Large intestine (tissue), 3 donors: ENCODE measurements around the gene COPS7A. TPM values are rescaled to one million over a fixed set of nuclear protein-coding genes. Genes with fewer than 3 reads are reported as not detected.

Experiments used
- DNase-seq, 2 donors: peaks; one replicate each; pipeline versions ENCODE4 v3.0.0 to v3.0.0-alpha.2; 2013
- H3K27ac ChIP-seq: one replicate; pipeline ENCODE4 v1.5.1; 2013; ENCODE audit warnings: low read length
- H3K27me3 ChIP-seq: 2 replicates; pipeline ENCODE4 v1.6.1; 2013; ENCODE audit warnings: low read length; ENCODE audit not compliant: control insufficient read depth, insufficient read depth
- H3K36me3 ChIP-seq: 2 replicates; pipeline ENCODE4 v1.6.1; 2013; ENCODE audit warnings: low read length; ENCODE audit not compliant: control insufficient read depth, insufficient read depth
- H3K4me1 ChIP-seq: one replicate; pipeline ENCODE4 v1.6.1; 2013; ENCODE audit warnings: low read length; ENCODE audit not compliant: control insufficient read depth, insufficient read depth
- H3K4me3 ChIP-seq: one replicate; pipeline ENCODE4 v1.5.1; 2013; ENCODE audit warnings: low read length
- H3K9me3 ChIP-seq: one replicate; pipeline ENCODE4 v1.6.1; 2013; ENCODE audit warnings: mild to moderate bottlenecking, low read depth, low read length, moderate library complexity; ENCODE audit not compliant: control insufficient read depth
- WGBS: methylation state at CpG from one replicate; pipeline ENCODE4 v1.1.5; 2013; ENCODE audit warnings: low lambda C conversion rate; ENCODE audit not compliant: insufficient coverage; 5-methylcytosine and 5-hydroxymethylcytosine counted together
- polyA plus RNA-seq: library from polyadenylated mRNA; unstranded; fragments of 120-200 nt; gene quantifications from one replicate; pipeline ENCODE4 v1.2.1, GENCODE V29; 2013

The COPS7A gene
- polyA plus RNA-seq, 1 donor: 42.2 TPM

DNA sequence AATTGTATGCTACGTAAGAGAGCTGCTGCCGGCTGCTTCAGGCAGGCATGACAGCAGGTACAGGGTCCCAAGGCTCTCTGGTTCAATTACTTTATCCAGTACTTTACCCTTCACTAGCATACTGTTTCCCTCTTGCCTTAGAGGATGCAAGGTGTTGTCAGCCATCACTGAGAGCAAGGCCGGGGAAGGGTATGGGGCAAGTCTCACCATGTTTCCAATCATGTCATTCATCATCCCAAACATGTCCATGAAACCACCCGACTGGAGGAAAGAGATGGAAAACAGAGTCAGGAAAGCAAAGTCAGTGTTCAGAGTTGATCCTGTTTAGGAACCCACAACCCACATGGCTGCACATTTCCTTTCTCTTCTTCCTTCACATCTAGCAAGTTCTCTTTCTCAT is 26.7 kb downstream of the COPS7A start:
- Histone ChIP-seq H3K27me3 (no peaks in the 10 kb centered on the region), H3K36me3 (peaks cover 58% of the 10 kb centered on the region), H3K9me3 (no peaks in the 10 kb centered on the region), H3K4me1 (peaks cover 17% of the 10 kb centered on the region), H3K4me3 (no peak overlapping the region), H3K27ac (no peak overlapping the region)
- no CpG with 5 or more reads among the region's 4 CpGs for WGBS
- DNase-seq: no peak

GRCh38 chr12:6751767-6752166 is 27.9 kb downstream of the COPS7A start:
- peaks cover 17% of the 10 kb centered on the region for H3K4me1 ChIP-seq
- peak overlapping the region; percentile 98 for H3K4me3 ChIP-seq
- H3K27ac ChIP-seq: peak overlapping the region; percentile 100
- no peaks in the 10 kb centered on the region for H3K27me3 ChIP-seq
- DNase-seq: peak in 1 of 2 donors; percentile 11
- H3K36me3 ChIP-seq: peaks cover 50% of the 10 kb centered on the region
- no peaks in the 10 kb centered on the region for H3K9me3 ChIP-seq
- WGBS: no CpG with 5 or more reads among the region's 7 CpGs

DNA sequence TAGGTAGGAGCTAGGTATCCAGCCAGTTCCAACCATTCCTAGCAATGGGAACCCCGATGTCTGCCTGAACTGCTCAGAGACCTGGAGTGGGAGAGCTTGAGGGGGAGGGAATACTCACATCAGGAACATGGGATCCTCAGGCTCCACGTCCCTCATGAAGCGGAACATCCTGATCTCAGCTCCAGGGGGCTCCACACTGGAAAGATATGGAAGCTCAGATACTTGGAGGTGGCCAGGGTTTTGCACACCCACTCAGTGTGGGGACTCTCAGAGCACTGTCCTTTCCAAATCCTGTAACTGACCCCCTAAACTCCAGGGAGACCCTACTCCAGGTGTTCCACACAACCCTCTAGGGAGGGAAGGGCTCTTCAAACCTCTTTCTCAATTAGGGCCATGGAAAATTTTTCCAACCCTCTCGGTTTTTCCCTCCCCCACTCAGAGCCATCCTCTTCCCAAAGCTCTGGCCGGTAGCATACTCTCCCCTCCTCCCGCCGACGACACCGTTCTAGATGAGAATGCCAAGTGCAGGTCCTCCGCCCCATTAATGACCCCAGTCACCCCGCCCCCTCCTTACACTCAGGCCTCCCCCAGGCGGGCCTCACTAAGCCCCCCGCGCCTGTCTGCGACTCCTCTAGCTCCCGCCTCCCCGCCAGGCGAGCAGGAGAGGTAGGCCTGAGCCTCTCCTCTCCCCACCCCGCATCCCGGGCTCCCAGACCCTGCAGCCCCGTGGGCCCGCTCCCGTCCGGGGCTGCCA is 28.5 kb downstream of the COPS7A start:
- Histone ChIP-seq H3K27me3 (no peaks in the 10 kb centered on the region), H3K36me3 (peaks cover 44% of the 10 kb centered on the region), H3K4me1 (peaks cover 17% of the 10 kb centered on the region), H3K4me3 (peak overlapping the region; percentile 98), H3K9me3 (no peaks in the 10 kb centered on the region), H3K27ac (peak overlapping the region; percentile 100)
- peak in 1 of 2 donors; percentile 62 for DNase-seq
- WGBS: no CpG with 5 or more reads among the region's 24 CpGs

DNA sequence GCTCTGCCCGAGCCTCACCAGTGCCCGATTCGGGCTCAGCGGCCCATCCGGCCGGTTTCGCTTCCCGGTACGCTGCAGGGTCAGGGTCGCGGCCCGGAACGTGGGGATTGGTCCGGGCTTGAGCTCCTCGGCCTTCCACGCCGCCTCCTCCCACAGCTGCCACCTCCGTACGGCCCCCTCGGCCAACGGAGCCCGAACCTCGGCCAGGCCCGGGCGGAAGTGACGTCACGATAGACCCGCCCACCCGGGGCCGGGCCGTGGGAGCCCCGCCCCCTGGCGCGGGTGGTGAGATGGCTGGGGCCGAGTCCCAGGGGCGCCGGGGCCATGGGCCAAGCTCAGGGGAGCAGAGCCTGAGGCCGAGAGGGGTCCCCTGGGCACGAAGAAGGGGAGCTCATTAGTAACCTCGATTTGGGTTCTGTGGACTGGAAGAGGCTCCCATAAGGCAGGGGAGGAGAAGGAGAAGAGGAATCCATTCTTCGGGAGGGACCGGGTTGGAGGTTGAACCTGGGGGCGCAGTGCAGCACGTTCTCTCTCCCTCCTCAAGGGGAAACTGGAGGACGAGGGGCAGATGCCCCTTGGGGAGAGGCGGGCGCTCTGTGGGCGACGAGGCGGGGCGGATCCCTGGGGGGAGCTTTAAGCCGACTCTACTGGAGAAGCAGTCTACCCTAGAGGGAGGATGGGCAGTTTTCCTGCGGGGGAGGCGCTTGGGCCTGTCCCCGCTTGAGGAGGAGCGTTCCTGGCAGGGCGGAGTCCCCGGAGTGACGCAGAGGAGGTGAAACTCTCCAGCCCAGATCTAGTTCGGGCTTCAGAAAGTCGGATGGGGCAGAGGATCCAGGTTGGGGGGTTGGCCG is 29.3 kb downstream of the COPS7A start, which contains the start of gene MLF2:
MLF2 (minus strand) TSS at position 221 of the 851 bp plus-strand sequence. CDS start 807 bp downstream, outside the sequence.
- Histone ChIP-seq H3K4me1 (peaks cover 17% of the 10 kb centered on the region), H3K9me3 (no peaks in the 10 kb centered on the region), H3K36me3 (peaks cover 36% of the 10 kb centered on the region), H3K27me3 (no peaks in the 10 kb centered on the region), H3K27ac (peak within 1 kb of the TSS; percentile 100), H3K4me3 (peak within 1 kb of the TSS; percentile 98)
- WGBS: no CpG with 5 or more reads among the region's 62 CpGs
- DNase-seq: peak; percentile 98 to 99

DNA sequence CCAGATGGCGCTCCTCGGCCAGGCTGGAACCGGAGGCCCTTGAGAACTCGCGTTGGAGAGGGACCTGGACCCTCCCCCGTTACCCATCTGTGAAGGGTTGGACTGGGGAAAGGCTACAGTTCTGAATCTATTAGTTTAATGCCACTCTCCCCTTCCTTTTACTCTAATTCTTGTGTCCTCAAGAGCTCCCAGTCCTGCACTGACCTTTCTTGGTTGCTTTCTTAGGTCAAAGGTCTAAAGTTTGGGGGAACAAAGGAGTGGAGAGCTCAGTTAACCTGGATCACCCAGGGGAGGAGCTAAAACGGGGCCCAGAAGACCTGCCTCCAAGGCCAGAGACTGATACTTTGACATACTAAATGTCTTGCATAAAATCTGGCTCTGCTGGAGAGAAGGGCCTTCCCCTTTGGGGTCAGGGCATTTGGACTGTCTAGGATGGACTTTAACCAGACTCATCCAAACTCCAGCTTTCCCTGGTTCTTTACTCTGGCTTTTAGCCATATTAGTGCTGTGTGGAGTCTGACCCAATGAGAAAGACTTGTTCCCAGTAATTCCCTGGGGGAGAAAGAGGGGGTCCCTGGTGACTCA is 30.0 kb downstream of the COPS7A start:
- Histone ChIP-seq H3K9me3 (no peaks in the 10 kb centered on the region), H3K4me3 (no peak overlapping the region), H3K36me3 (peaks cover 29% of the 10 kb centered on the region), H3K27me3 (no peaks in the 10 kb centered on the region), H3K27ac (peak overlapping the region; percentile 100), H3K4me1 (peaks cover 17% of the 10 kb centered on the region)
- no CpG with 5 or more reads among the region's 7 CpGs for WGBS
- DNase-seq: peak in 1 of 2 donors; percentile 37

DNA sequence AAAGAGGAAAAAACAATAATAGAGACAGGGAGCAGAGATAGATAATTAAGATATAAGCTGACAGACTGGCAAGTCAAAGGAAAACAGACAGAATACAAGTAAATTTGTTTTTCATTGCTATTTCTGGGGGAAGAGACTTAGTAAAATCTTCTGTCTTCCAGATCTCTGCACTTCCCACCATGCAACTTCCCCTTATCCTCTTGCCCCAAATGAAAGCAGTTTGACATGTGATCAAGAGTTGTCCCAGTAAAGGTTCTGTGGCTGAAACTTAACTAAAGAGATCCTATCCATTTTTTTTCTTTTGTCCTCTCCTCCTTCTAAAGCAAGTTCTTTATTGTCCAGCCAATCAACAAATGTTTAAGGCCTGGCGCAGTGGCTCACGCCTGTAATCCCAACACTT is 30.6 kb downstream of the COPS7A start:
- Histone ChIP-seq H3K27ac (peak overlapping the region; percentile 100), H3K4me1 (peaks cover 17% of the 10 kb centered on the region), H3K4me3 (no peak overlapping the region), H3K36me3 (peaks cover 24% of the 10 kb centered on the region), H3K9me3 (no peaks in the 10 kb centered on the region), H3K27me3 (no peaks in the 10 kb centered on the region)
- no peak for DNase-seq
- no CpG with 5 or more reads among the region's 2 CpGs for WGBS

GRCh38 chr12:6757028-6757690 is 33.3 kb downstream of the COPS7A start:
- Histone ChIP-seq H3K27ac (no peak overlapping the region), H3K27me3 (no peaks in the 10 kb centered on the region), H3K9me3 (no peaks in the 10 kb centered on the region), H3K4me3 (no peak overlapping the region), H3K4me1 (peaks cover 11% of the 10 kb centered on the region), H3K36me3 (no peaks in the 10 kb centered on the region)
- no peak for DNase-seq
- 93% methylated on average over 2 of the region's 8 CpGs for WGBS

- no peak for DNase-seq
- peaks cover 11% of the 10 kb centered on the region for H3K4me1 ChIP-seq
- H3K27me3 ChIP-seq: no peaks in the 10 kb centered on the region
- H3K27ac ChIP-seq: no peak overlapping the region
- WGBS: 80% methylated on average over 1 of the region's 9 CpGs
- H3K4me3 ChIP-seq: no peak overlapping the region
- H3K36me3 ChIP-seq: no peaks in the 10 kb centered on the region
- H3K9me3 ChIP-seq: no peaks in the 10 kb centered on the region
Measured at GRCh38 chr12:6758506-6759095, 34.8 kb downstream of the COPS7A start.

DNA sequence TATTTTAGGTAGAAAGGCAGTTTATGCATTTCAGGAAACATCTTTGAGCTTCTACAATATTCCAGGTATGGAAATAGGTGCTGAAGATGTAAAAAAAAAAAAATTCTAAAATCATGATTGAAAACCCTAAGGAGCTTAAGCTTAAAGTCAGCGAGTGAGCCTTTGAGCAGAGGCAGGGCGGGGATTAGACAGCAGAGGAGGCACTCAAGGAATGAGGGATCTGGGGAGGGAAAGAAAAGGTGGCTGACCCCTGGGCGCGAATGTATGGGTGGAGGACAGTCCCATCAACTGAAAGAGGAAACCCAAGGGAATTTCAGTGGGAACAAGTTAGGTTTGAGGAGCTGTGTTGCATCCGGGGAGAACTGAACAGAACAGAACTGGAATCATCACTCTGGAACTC is 35.9 kb downstream of the COPS7A start:
- H3K27me3 ChIP-seq: no peaks in the 10 kb centered on the region
- H3K36me3 ChIP-seq: no peaks in the 10 kb centered on the region
- H3K4me1 ChIP-seq: peaks cover 12% of the 10 kb centered on the region
- no peak overlapping the region for H3K4me3 ChIP-seq
- no peaks in the 10 kb centered on the region for H3K9me3 ChIP-seq
- H3K27ac ChIP-seq: no peak overlapping the region
- WGBS: no CpG with 5 or more reads among the region's 5 CpGs
- DNase-seq: no peak
